Neural cell (in vitro differentiated cells): Measurements from ENCODE around the gene NRDC. TPM values are rescaled to one million over a fixed set of nuclear protein-coding genes. Genes with fewer than 3 reads are reported as not detected.

ENCODE experiments used
- H2AFZ ChIP-seq: fragments of 200-600, 300-800 bp; sonication (generic), shearing (Covaris generic); 2 replicates; pipeline ENCODE4 v1.6.0; 2014; ENCODE audit warnings: low read depth, mild to moderate bottlenecking, antibody characterized with exemption, low read length, moderate library complexity
- H3F3A ChIP-seq: fragments of 200-600 bp; shearing (Covaris generic); 2 replicates; pipeline ENCODE4 v1.6.1; 2016; ENCODE audit warnings: mild to moderate bottlenecking, moderate library complexity, mixed read lengths, antibody characterized with exemption, low read length; ENCODE audit not compliant: insufficient read depth, poor library complexity, severe bottlenecking
- H3K27ac ChIP-seq: fragments of 200-600, 300-800 bp; sonication (generic), shearing (Covaris generic); 2 replicates; pipeline ENCODE4 v1.5.1; 2014; ENCODE audit warnings: mild to moderate bottlenecking, low read length, moderate library complexity
- H3K27me3 ChIP-seq: fragments of 300-800, 200-600 bp; sonication (generic), shearing (Covaris generic); 2 replicates; pipeline ENCODE4 v1.6.0; 2014; ENCODE audit warnings: mild to moderate bottlenecking, low read depth, low read length, moderate library complexity; ENCODE audit not compliant: insufficient read depth
- H3K36me3 ChIP-seq: fragments of 300-800, 200-600 bp; sonication (generic), shearing (Covaris generic); 2 replicates; pipeline ENCODE4 v1.5.1; 2014; ENCODE audit warnings: mild to moderate bottlenecking, antibody characterized with exemption, low read length, moderate library complexity; ENCODE audit not compliant: insufficient read depth
- H3K4me2 ChIP-seq: fragments of 300-800, 200-600 bp; sonication (generic), shearing (Covaris generic); 2 replicates; pipeline ENCODE4 v1.6.0; 2014; ENCODE audit warnings: mild to moderate bottlenecking, low read length
- H3K4me3 ChIP-seq: fragments of 300-800, 200-600 bp; sonication (generic), shearing (Covaris generic); 2 replicates; pipeline ENCODE4 v1.5.1; 2014; ENCODE audit warnings: mild to moderate bottlenecking, low read length, moderate library complexity
- H3K79me2 ChIP-seq: fragments of 200-600 bp; shearing (Covaris generic); replicated peaks from 2 replicates; pipeline ENCODE4 v1.6.0; 2014; ENCODE audit warnings: mild to moderate bottlenecking, low read length, moderate library complexity; ENCODE audit not compliant: insufficient read depth
- H3K9ac ChIP-seq: fragments of 300-800, 200-600 bp; sonication (generic), shearing (Covaris generic); 2 replicates; pipeline ENCODE4 v1.6.1; 2016; ENCODE audit warnings: mild to moderate bottlenecking, low read length, mixed read lengths
- H3K9me2 ChIP-seq: fragments of 200-600 bp; shearing (Covaris generic); 2 replicates; pipeline ENCODE4 v1.6.1; 2016; ENCODE audit warnings: mild to moderate bottlenecking, low read length, mixed read lengths; ENCODE audit not compliant: insufficient read depth
- H3K9me3 ChIP-seq: fragments of 200-600, 300-800 bp; sonication (generic), shearing (Covaris generic); 2 replicates; pipeline ENCODE4 v1.6.1; 2016; ENCODE audit warnings: mild to moderate bottlenecking, mixed run types, low read length, moderate library complexity, mixed read lengths
- H4K20me1 ChIP-seq: fragments of 200-600 bp; shearing (Covaris generic); 2 replicates; pipeline ENCODE4 v1.6.1; 2016; ENCODE audit warnings: mild to moderate bottlenecking, mixed run types; ENCODE audit not compliant: insufficient read depth
- CTCF ChIP-seq: fragments of 450-650 bp; IDR thresholded peaks from 2 replicates; pipeline ENCODE4 v1.5.1; 2014; ENCODE audit warnings: antibody characterized with exemption, mild to moderate bottlenecking, moderate library complexity; ENCODE audit not compliant: poor library complexity, severe bottlenecking
- EP300 ChIP-seq: fragments of 450-650 bp; conservative IDR thresholded peaks from 2 replicates; pipeline ENCODE4 v1.6.1; 2014; ENCODE audit warnings: antibody characterized with exemption, mild to moderate bottlenecking, moderate library complexity; ENCODE audit not compliant: poor library complexity, severe bottlenecking
- EZH2 ChIP-seq: fragments of 200-600, 300-800 bp; shearing (Covaris generic), sonication (generic); IDR thresholded peaks from 2 replicates; pipeline ENCODE4 v1.6.1; 2014; ENCODE audit warnings: antibody characterized with exemption, low read length, borderline replicate concordance, mild to moderate bottlenecking; ENCODE audit not compliant: insufficient read depth, poor library complexity, severe bottlenecking
- MXI1 ChIP-seq: fragments of 450-650 bp; conservative IDR thresholded peaks from 2 replicates; pipeline ENCODE4 v1.6.1; 2014; ENCODE audit warnings: antibody characterized with exemption, mild to moderate bottlenecking; ENCODE audit not compliant: poor library complexity, severe bottlenecking
- POLR2AphosphoS5 ChIP-seq: IDR thresholded peaks from 2 replicates; pipeline ENCODE4 v1.6.1; 2012
- RAD21 ChIP-seq: fragments of 450-650 bp; conservative IDR thresholded peaks from 2 replicates; pipeline ENCODE4 v1.6.1; 2014; ENCODE audit warnings: antibody characterized with exemption, mild to moderate bottlenecking, moderate library complexity
- SMC3 ChIP-seq: fragments of 450-650 bp; conservative IDR thresholded peaks from 2 replicates; pipeline ENCODE4 v1.6.1; 2014; ENCODE audit warnings: antibody characterized with exemption, mild to moderate bottlenecking, moderate library complexity; ENCODE audit not compliant: poor library complexity
- TAF1 ChIP-seq: IDR thresholded peaks from 2 replicates; pipeline ENCODE4 v1.6.1; 2012; ENCODE audit warnings: low read depth
- polyA plus RNA-seq: library from polyadenylated mRNA; depleted of rRNA; stranded (reverse); fragments of >200 nt; gene quantifications from 2 replicates; pipeline ENCODE4 v1.2.3, GENCODE V29; 2014
- small RNA-seq, 3 experiments: library from RNA; depleted of rRNA; stranded (forward); fragments of <200 nt; gene quantifications; one replicate each; pipeline ENCODE3, GENCODE V24; 2012
- TF ChIP-seq, protein P1 (sequence below): IDR thresholded peaks from 2 replicates; pipeline ENCODE4 v1.6.1; 2012; ENCODE audit warnings: borderline replicate concordance

NRDC gene
- polyA plus RNA-seq, 1 donor from 2014 or later = 114 TPM

GRCh38 chr1:51740652-51741051 is 137.9 kb downstream of the NRDC start:
- H3K36me3 ChIP-seq = no peaks in the 10 kb centered on the region
- H3K9me3 ChIP-seq = no peaks in the 10 kb centered on the region
- TF ChIP-seq, protein P1, sequence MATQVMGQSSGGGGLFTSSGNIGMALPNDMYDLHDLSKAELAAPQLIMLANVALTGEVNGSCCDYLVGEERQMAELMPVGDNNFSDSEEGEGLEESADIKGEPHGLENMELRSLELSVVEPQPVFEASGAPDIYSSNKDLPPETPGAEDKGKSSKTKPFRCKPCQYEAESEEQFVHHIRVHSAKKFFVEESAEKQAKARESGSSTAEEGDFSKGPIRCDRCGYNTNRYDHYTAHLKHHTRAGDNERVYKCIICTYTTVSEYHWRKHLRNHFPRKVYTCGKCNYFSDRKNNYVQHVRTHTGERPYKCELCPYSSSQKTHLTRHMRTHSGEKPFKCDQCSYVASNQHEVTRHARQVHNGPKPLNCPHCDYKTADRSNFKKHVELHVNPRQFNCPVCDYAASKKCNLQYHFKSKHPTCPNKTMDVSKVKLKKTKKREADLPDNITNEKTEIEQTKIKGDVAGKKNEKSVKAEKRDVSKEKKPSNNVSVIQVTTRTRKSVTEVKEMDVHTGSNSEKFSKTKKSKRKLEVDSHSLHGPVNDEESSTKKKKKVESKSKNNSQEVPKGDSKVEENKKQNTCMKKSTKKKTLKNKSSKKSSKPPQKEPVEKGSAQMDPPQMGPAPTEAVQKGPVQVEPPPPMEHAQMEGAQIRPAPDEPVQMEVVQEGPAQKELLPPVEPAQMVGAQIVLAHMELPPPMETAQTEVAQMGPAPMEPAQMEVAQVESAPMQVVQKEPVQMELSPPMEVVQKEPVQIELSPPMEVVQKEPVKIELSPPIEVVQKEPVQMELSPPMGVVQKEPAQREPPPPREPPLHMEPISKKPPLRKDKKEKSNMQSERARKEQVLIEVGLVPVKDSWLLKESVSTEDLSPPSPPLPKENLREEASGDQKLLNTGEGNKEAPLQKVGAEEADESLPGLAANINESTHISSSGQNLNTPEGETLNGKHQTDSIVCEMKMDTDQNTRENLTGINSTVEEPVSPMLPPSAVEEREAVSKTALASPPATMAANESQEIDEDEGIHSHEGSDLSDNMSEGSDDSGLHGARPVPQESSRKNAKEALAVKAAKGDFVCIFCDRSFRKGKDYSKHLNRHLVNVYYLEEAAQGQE = no peak
- TF ChIP-seq CTCF (no peak), EP300 (no peak), TAF1 (no peak), MXI1 (no peak), EZH2 (no peak), RAD21 (no peak), POLR2AphosphoS5 (no peak), SMC3 (no peak)
- H3K9me2 ChIP-seq = no peaks in the 10 kb centered on the region
- H3K4me2 ChIP-seq = no peak overlapping the region
- no peaks in the 10 kb centered on the region for H3K27me3 ChIP-seq
- no peak overlapping the region for H3K27ac ChIP-seq
- no peaks in the 10 kb centered on the region for H4K20me1 ChIP-seq
- no peak overlapping the region for H2AFZ ChIP-seq
- peaks cover 23% of the 10 kb centered on the region for H3K79me2 ChIP-seq
- H3F3A ChIP-seq = no peaks in the 10 kb centered on the region
- no peak overlapping the region for H3K4me3 ChIP-seq
- no peak overlapping the region for H3K9ac ChIP-seq

Small RNA genes within 50 kb of the gene (small RNA-seq; reads per million reads assigned to genes)
- gene AL050343.2 = 0 reads per million in 3 experiments

Other genes with a start within 250 kb of the NRDC start
- gene RAB3B, start 112.0 kb upstream of the NRDC start, polyA plus RNA-seq = 15.0 and 17.8 TPM in 2 replicates
- gene KTI12, start 155.1 kb upstream of the NRDC start, polyA plus RNA-seq = 14.0 and 18.2 TPM in 2 replicates
- 33.3 and 42.3 TPM in 2 replicates for gene TXNDC12, start 176.5 kb upstream of the NRDC start, polyA plus RNA-seq
- 321 and 355 TPM in 2 replicates for gene BTF3L4, start 177.6 kb upstream of the NRDC start, polyA plus RNA-seq